ENCODE measurements around the gene RBM14.

RBM14 gene

GRCh38 chr11:66616379-66617154, at the start of gene RBM14:
RBM14 (plus strand) TSS chr11:66616630; CDS start chr11:66616721, 91 bp downstream.
- Histone ChIP-seq H3K4me3 (ENCODE audit: low read depth, low read length) (peak within 1 kb of the TSS; percentile 97), H3K36me3 (replicated peaks) (peaks cover 13% of the 10 kb centered on the region), H3K27me3 (replicated peaks) (no peaks in the 10 kb centered on the region), H3K27ac (peak within 1 kb of the TSS; percentile 87)
- TF ChIP-seq, protein P1, sequence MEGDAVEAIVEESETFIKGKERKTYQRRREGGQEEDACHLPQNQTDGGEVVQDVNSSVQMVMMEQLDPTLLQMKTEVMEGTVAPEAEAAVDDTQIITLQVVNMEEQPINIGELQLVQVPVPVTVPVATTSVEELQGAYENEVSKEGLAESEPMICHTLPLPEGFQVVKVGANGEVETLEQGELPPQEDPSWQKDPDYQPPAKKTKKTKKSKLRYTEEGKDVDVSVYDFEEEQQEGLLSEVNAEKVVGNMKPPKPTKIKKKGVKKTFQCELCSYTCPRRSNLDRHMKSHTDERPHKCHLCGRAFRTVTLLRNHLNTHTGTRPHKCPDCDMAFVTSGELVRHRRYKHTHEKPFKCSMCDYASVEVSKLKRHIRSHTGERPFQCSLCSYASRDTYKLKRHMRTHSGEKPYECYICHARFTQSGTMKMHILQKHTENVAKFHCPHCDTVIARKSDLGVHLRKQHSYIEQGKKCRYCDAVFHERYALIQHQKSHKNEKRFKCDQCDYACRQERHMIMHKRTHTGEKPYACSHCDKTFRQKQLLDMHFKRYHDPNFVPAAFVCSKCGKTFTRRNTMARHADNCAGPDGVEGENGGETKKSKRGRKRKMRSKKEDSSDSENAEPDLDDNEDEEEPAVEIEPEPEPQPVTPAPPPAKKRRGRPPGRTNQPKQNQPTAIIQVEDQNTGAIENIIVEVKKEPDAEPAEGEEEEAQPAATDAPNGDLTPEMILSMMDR (IDR thresholded peaks at IDR 0.05; ENCODE audit: low read depth, low read length, missing control alignments): no peak
- in situ Hi-C loops (cut with HindIII; ENCODE audit: low pct_ligation_motif_present, low sequenced_read_pairs): no loop called here
- DNase-seq: peak; percentile 99

DNA sequence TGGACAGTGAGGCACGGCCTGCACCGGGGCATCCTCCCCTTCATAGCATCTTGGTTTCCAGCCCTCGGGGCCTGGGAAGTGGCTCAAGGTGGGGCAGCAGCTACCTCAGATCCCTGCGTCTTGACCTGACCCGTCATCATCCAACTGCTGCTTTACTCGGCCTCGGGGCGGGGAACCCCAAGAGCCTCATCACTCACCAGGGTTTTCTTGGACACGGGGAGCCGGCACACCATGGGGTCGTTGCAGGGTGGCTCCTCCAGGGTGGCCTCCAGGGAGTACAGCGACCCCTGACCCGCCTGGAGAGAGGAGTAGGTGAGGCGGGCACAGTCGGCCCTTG, 48.7 kb upstream of the RBM14 start:
- no peak for DNase-seq
- TF ChIP-seq, protein P1 (IDR thresholded peaks at IDR 0.05; ENCODE audit: low read depth, low read length, missing control alignments): no peak
- in situ Hi-C loops (cut with HindIII; ENCODE audit: low pct_ligation_motif_present, low sequenced_read_pairs): no loop called here
- H3K4me3 ChIP-seq (ENCODE audit: low read depth, low read length): peak overlapping the region; percentile 47
- no peak overlapping the region for H3K27ac ChIP-seq
- no peaks in the 10 kb centered on the region for H3K27me3 ChIP-seq (replicated peaks)
- H3K36me3 ChIP-seq (replicated peaks): no peaks in the 10 kb centered on the region

GRCh38 chr11:66568124-66568916, 48.1 kb upstream of the RBM14 start, which contains the start of gene CTSF:
CTSF (minus strand) TSS chr11:66568606; CDS start chr11:66568486, 120 bp downstream.
- peak; percentile 51 for DNase-seq
- H3K27ac ChIP-seq: no peak within 1 kb of the TSS
- TF ChIP-seq, protein P1 (IDR thresholded peaks at IDR 0.05; ENCODE audit: low read depth, low read length, missing control alignments): no peak
- no peaks in the 10 kb centered on the region for H3K27me3 ChIP-seq (replicated peaks)
- H3K36me3 ChIP-seq (replicated peaks): no peaks in the 10 kb centered on the region
- peak within 1 kb of the TSS; percentile 47 for H3K4me3 ChIP-seq (ENCODE audit: low read depth, low read length)
- in situ Hi-C loops (cut with HindIII; ENCODE audit: low pct_ligation_motif_present, low sequenced_read_pairs): no loop called here

DNA sequence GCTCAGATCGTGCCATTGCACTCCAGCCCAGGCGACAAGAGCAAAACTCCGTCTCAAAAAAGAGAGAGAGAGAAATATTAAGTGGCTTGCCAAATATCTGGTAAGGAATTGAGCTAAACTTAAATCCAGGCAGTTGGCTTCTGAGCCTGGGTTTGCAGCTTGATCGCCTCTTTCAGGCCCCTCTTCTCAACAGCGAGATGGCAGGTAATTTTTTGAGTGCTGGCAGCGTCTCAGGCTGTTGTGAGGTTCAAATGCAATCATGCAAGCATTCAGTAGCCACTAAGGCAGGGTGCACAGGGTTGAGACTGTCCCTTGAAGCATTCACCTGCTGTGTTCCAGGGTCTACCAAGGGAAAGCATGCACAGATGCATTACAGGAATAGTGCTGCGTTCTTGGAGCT, 47.4 kb upstream of the RBM14 start:
- no peaks in the 10 kb centered on the region for H3K27me3 ChIP-seq (replicated peaks)
- in situ Hi-C loops (cut with HindIII; ENCODE audit: low pct_ligation_motif_present, low sequenced_read_pairs): no loop called here
- H3K4me3 ChIP-seq (ENCODE audit: low read depth, low read length): no peak overlapping the region
- TF ChIP-seq, protein P1 (IDR thresholded peaks at IDR 0.05; ENCODE audit: low read depth, low read length, missing control alignments): no peak
- no peaks in the 10 kb centered on the region for H3K36me3 ChIP-seq (replicated peaks)
- DNase-seq: no peak
- no peak overlapping the region for H3K27ac ChIP-seq

DNA sequence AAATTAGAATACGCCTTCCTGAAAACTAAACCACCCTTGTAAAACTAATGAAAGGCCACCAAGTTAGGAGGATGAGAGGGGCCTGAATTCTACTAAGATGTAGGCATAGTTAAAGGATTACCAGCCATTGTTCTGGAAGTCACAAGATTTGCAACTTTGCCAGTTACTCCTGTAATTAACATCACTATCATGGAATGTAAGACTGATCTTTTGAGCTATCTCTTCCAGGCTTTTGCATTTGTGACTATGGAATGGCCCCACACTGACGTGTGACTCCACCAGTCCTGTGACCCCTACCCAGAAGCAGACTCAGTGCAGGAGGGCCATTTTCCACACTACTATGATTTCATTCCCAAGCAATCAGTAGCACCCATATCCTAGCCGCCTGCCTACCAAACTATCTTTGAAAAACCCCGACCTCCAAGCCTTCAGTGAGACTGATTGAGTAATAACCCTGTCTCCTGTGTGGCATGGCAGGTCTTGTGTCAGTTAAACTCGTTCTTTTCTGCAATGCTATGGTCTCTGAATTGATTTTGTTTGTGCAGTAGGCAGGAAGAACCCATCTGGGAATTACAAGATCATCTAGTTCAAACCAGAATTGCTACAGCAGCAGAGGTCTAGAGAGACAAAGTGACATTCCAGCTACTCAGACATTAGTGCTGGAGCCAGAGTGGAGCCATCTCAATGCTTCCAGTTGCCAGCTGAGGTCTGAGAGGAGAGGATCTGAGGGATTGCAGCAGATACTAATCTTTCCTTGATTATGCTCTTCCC, 46.2 kb upstream of the RBM14 start:
- TF ChIP-seq, protein P1 (IDR thresholded peaks at IDR 0.05; ENCODE audit: low read depth, low read length, missing control alignments): no peak
- in situ Hi-C loops (cut with HindIII; ENCODE audit: low pct_ligation_motif_present, low sequenced_read_pairs): no loop called here
- no peak for DNase-seq
- no peak overlapping the region for H3K4me3 ChIP-seq (ENCODE audit: low read depth, low read length)
- no peaks in the 10 kb centered on the region for H3K27me3 ChIP-seq (replicated peaks)
- H3K27ac ChIP-seq: no peak overlapping the region
- H3K36me3 ChIP-seq (replicated peaks): no peaks in the 10 kb centered on the region

All from brain microvascular endothelial cell (primary cell).